Measurements from ENCODE around the gene C12orf60.

Gene C12orf60

DNA sequence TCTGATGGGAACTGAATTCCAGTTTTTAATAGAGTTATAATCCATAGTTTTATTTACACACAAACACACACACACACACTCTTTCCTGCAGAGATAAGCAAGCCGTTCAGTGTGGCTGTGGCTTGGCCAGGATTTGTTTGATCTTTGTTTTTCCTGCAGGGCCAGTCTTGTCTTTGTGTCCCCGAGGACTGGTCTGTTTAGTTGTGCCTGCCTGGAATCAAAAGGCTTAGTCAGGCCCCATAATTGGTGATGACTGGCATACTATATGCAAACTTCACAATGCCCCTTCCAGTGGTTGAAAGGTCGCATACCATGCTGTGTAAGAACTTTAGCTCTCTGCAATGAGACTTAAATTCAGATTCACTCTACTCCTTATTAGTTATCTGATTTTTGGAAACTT, 26.2 kb upstream of the C12orf60 start:
- FAIRE-seq, result no peak

GRCh38 chr12:14779834-14780233, 23.6 kb upstream of the C12orf60 start:
- no peak for FAIRE-seq

DNA sequence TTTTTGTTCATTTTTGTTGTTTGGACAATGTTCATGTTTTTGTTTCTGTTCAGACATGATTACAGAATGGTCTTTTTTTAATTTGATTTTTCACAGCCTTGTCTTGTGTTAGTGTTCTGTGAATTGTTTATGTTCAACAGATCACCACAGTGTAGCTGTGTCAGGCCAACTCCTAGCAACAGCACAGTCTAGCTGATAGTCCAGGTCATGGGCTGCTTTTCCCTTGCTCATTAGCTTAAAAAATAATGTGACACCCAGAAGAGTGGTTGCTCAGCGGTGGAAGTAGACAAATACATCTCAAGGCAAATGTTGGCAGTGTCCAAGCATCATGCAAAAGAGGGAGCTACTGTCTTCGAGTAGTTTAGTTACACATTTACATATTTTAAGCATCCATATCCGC, 22.6 kb upstream of the C12orf60 start:
- FAIRE-seq, result no peak

GRCh38 chr12:14781563-14781962, 21.9 kb upstream of the C12orf60 start:
- no peak for FAIRE-seq

- FAIRE-seq, result no peak
Observed at GRCh38 chr12:14782756-14783155, 20.7 kb upstream of the C12orf60 start.

GRCh38 chr12:14784471-14784870, 19.0 kb upstream of the C12orf60 start:
- no peak for FAIRE-seq

GRCh38 chr12:14785568-14785967, 17.9 kb upstream of the C12orf60 start:
- no peak for FAIRE-seq

- no peak for FAIRE-seq
Observed at GRCh38 chr12:14795028-14795448, 8.4 kb upstream of the C12orf60 start.

DNA sequence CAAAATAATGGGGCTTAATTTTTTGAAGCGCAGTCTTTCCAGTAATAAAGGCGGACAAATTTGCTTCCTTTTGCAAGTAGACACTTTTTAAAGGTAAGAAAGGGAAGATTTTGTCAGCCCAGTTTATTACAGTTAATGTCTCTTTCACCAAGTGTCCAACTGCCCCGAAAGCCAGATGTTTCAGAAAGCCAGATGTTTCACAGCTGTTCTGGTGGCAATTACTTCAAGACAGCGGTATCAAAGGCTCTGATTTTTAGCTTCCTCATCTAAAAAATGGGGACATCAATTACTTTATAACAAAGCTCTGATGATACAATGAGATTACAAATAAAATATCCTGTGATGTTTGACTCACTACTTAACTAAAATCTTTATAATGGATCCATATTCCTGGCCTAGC, 1.2 kb upstream of the C12orf60 start:
- no peak for FAIRE-seq

DNA sequence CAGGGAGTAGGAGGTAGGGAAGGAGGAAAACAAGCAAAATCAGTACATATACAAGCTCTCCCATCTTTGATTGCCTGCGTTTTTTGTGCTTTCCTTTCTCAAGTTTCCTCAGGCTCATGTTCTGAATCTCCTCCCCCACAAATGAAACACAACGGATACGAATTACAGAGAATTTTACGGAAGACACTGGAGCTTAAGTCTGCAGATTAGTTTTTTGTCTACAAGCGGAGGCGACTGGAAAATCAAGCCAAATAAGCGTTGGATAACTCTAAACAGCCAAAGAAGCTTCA, 804 bp upstream of the C12orf60 start:
- FAIRE-seq, result no peak

DNA sequence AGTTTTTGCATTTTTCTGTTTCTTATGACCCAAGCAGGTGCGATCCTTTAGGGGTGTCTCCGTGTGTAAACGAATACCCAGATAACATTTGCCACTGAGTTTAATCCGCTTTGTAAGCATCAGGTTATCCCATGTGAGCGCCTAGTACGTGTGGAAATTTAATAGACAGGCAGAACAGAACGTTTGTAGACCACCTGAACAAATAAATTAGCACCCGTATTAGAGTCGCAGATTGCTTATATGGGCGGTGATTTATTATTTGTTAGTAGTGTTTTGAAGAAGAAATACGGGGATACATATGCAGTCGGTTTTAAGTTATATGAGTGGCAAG, 325 bp downstream of the C12orf60 start:
- FAIRE-seq, result no peak

GRCh38 chr12:14810167-14810952, 6.9 kb downstream of the C12orf60 start:
- no peak for FAIRE-seq

DNA sequence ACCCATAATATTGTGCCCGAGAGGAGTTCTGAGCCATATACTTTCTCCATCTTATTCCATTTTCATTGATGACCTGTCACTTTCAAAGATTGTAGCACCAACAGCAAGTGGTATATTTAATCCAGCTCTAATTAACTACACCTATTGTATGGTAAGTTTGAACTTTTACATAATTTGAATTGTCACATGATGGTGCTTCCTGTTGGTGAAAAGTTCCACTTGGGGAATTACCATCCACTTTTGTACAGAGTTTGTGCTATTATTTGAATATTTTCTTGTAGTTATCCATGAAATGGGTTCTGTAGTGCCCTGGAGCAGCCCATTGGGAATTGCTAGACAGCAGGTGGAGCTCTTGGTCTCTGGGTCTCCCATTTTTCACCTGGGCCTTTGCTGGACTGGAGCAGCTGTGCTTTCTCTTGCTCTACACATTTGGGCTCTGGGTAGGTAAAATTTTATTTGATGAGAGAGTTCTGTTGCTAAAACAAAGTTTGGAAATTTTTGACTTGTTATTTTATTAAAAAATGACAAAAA, 7.5 kb downstream of the C12orf60 start:
- FAIRE-seq, result no peak

DNA sequence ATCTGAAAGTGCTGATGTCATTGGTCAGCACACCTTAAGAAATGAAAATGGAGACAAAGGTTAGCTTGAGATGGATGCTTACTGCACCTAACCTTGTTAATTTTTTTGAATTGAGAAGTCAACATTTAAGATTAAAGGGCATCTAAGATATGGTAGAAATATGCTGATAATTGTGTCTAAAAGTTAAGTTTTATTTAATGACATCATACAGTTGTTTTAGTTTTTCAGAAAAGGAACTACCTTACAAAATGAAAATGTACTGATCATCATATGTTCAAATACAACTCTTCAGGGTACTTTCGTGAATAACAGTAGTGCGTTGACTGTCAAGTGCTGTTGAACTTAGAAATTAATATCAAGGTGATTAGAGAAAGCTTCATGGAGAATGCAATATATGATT, 8.0 kb downstream of the C12orf60 start:
- no peak for FAIRE-seq

DNA sequence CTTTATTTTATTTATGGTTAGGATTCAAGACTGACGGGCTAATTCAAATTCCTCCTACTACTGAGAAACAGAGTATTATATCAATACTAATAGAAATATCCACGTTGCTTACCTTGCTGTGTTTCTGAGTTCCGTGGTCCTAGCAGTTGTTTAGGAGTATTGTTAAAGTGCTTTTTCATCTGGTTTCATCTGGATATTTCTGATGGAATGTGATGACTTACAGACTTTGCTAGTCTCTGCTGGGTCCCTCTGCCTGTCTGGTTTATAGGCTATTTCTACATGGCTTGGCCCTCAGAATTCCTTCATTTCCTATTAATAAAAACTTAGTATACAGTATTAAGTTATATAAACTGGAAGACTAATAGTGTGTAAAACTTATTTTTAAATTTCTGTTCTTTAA, 10.5 kb downstream of the C12orf60 start, which contains the start of gene SMCO3:
Gene SMCO3 (minus strand): TSS at position 169 of the 400 bp plus-strand sequence. CDS start 7,502 bp downstream, outside the sequence.
- FAIRE-seq, result no peak

DNA sequence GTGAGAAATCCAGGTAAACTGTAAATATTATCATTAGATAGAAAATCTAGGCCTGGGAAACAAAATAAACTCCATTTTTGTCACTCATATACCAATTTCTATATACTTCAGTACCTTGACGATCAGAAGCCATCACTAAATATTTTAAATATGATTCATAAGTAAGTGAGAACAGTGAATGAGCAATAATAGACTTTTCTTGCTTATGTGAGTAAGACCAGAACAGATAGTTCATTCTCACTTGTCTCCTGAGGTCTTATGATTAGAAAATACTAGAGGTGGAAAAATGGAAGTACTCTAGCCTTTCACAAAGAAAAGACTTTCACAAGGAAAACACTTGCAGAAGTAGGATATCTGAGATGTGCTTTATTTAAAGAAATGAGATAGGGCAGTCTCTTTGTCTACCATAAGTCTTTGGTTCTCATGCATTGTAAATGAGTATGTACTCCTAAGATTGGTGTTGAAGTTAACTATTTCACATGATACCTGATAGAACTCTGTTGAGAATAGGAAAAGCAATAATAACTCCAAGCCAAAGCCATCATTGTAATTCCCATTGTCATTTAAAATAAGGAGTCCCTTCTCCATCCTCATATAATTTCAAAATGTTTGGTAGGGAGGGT, 20.7 kb downstream of the C12orf60 start:
- no peak for FAIRE-seq

DNA sequence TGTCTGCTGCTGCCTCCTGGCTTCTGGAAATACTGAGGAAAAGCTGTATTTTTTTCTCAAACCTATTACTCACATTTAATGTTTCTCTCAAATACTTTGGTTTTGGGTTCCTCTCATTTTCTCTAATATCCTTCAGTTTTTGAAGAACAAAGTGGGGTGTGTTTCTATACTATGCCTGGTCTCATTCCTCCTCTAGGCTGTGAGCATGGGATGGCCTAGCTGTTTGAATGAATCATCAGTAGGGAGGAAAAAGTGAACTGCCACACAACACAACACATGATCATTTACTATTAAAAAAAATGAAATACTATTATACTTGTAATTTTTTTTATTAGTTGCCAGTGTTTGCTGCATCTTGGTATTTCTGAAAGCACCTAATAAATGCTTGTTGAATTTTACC, 21.8 kb downstream of the C12orf60 start:
- FAIRE-seq, result no peak

- no peak for FAIRE-seq
Observed at GRCh38 chr12:14826491-14826890, 23.0 kb downstream of the C12orf60 start.

GRCh38 chr12:14827043-14827442, 23.6 kb downstream of the C12orf60 start:
- FAIRE-seq, result no peak

GRCh38 chr12:14828892-14829291, 25.4 kb downstream of the C12orf60 start:
- no peak for FAIRE-seq

DNA sequence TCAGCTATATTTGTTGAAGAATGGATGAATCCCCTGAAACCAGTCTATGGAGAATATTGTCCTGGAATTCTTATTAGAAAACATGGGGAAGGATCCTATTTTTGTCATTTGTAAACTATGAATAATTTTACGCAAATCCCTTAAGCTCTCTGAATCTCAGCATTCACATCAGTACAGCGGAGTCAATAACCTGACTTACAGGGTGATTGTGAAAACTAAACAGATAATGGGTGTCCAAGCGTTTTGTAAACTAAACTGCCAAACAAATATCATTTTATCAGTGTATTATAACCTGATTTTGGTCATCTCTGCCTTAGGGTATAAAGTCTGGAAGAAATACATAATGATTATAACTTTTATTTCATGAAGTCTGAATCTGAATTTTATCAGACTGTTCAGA, 29.9 kb downstream of the C12orf60 start:
- FAIRE-seq, result no peak

DNA sequence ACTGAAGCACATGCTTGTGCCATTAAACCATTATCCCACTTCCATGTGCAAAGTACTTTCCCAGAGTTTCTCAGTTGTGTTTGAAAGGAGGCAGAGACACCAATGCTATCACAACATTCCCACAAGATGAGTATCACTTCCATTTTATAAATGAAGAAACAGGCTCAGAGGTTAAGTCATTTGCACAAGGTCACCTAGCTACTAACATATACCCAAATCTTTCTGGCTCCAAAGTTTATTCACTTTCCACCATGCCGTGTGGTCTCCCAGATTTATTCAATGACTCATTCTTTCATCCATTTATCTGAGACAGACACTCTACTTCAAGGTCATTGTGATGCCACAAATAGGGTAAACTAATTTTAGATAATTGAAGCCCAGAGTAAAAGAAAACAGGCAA, 30.5 kb downstream of the C12orf60 start:
- FAIRE-seq, result no peak

DNA sequence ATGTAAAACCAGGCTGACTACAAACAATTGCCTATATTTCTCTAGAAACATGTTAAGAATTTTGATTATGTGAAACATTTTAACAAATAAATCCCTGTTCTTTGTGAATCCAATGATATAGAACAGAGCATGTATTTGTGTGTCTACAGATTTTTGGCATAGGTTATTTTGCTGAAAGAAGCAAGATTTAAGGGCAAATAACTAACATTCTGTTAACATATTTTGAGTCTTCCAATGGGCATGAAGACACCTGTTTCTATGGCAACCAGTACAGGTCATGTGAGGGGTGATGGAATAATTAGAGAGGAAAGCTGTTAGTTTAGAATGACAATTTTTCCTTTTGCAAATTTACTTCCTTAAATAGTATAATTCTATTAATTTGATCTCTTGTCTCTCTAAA, 31.0 kb downstream of the C12orf60 start:
- FAIRE-seq, result no peak

- no peak for FAIRE-seq
Observed at GRCh38 chr12:14836336-14837210, 33.1 kb downstream of the C12orf60 start.

All from TTC549 (cell line).